CD4-positive, alpha-beta T cell (primary cell): Measurements from ENCODE around the gene STRN3. TPM values are rescaled to one million over a fixed set of nuclear protein-coding genes. Genes with fewer than 3 reads are reported as not detected.
"Not testable (repeated sequence)": the region's sequence is repeated elsewhere in the genome, so short reads cannot be mapped to it uniquely, and the experiment has no call there.

Source experiments
- ATAC-seq: fragments of 200-7000 bp; cut with Tn5 transposase; one replicate; pipeline ENCODE4 v1.10.0; 2022; ENCODE audit warnings: mild to moderate bottlenecking; ENCODE audit not compliant: poor library complexity
- CTCF ChIA-PET: fragments of 350-600 bp; sonication (Branson Sonifier 250); formaldehyde crosslinking; loops from one replicate; lab custom pipeline; 2021; ENCODE audit warnings: antibody characterized with exemption, inconsistent platforms; lab: Charles Lee
- POLR2A ChIA-PET: fragments of 350-600 bp; sonication (Branson Sonifier 250); formaldehyde crosslinking; loops from one replicate; lab custom pipeline; 2021; ENCODE audit warnings: antibody characterized with exemption, inconsistent platforms; lab: Charles Lee
- DNase-seq, 14 experiments: peaks; one replicate each; pipeline ENCODE4 v3.0.0-alpha.2; 2013 to 2020; ENCODE audit warnings: mixed read lengths in 2 of 14
- H3K27ac ChIP-seq, 2 donors: one replicate each; pipeline versions ENCODE4 v1.5.1 to v1.7.0; 2013; ENCODE audit warnings: low read length in 2 of 2, low read depth in 1 of 2, mild to moderate bottlenecking in 1 of 2
- H3K27me3 ChIP-seq, 2 experiments: 1 replicate in 1 of 2; 2 replicates in 1 of 2; pipeline versions ENCODE4 v1.6.1 to v1.7.0; 2013; ENCODE audit warnings: low read length in 2 of 2, control low read depth in 1 of 2, mild to moderate bottlenecking in 1 of 2, moderate library complexity in 1 of 2; ENCODE audit not compliant: insufficient read depth in 2 of 2, control insufficient read depth in 1 of 2
- H3K36me3 ChIP-seq: one replicate; pipeline ENCODE4 v1.6.1; 2013; ENCODE audit warnings: low read length, control low read depth; ENCODE audit not compliant: insufficient read depth
- H3K4me1 ChIP-seq: one replicate; pipeline ENCODE4 v1.6.1; 2013; ENCODE audit warnings: low read length, control low read depth; ENCODE audit not compliant: insufficient read depth
- H3K4me3 ChIP-seq: one replicate; pipeline ENCODE4 v1.5.1; 2013; ENCODE audit warnings: mild to moderate bottlenecking, low read length, moderate library complexity
- H3K9me3 ChIP-seq, 2 experiments: 1 replicate in 1 of 2; 2 replicates in 1 of 2; pipeline versions ENCODE4 v1.6.1 to v1.7.0; 2013; ENCODE audit warnings: low read length in 2 of 2, mild to moderate bottlenecking in 2 of 2, control low read depth in 1 of 2, moderate library complexity in 1 of 2; ENCODE audit not compliant: control insufficient read depth in 1 of 2, insufficient read depth in 1 of 2
- H3K27ac Mint-ChIP-seq: one replicate; pipeline ENCODE4 v1.8.0; 2020; ENCODE audit warnings: mixed read lengths
- H3K27me3 Mint-ChIP-seq: one replicate; pipeline ENCODE4 v1.8.0; 2021; ENCODE audit warnings: mixed read lengths
- H3K36me3 Mint-ChIP-seq: one replicate; pipeline ENCODE4 v1.8.0; 2021; ENCODE audit warnings: low read depth, mixed read lengths
- H3K4me1 Mint-ChIP-seq: one replicate; pipeline ENCODE4 v1.8.0; 2021; ENCODE audit warnings: low read depth, mixed read lengths
- H3K4me3 Mint-ChIP-seq: one replicate; pipeline ENCODE4 v1.8.0; 2020; ENCODE audit warnings: mild to moderate bottlenecking, mixed read lengths
- H3K9me3 Mint-ChIP-seq: one replicate; pipeline ENCODE4 v1.8.0; 2020; ENCODE audit warnings: mixed read lengths
- intact Hi-C, 2 experiments: fragments of 100-400 bp; cut with DNase I in 1 of 2; cut with micrococcal nuclease in 1 of 2; formaldehyde crosslinking; loops; one replicate each; pipeline versions ENCODE4 v1.15.1 to v1.9.0; 2023 to 2025; cut with DNase I, micrococcal nuclease
- total RNA-seq, 174 experiments: library from RNA in 2 of 174; stranded (reverse) in 2 of 174; gene quantifications; one replicate each; pipeline ENCODE4 v1.2.3 and lab custom pipeline; 2021 to 2026
- TF ChIP-seq, protein P1 (sequence below): fragments of 200-600 bp; IDR thresholded peaks from one replicate; pipeline ENCODE4 v1.8.0; 2022; ENCODE audit warnings: antibody characterized with exemption, mild to moderate bottlenecking

Gene STRN3
- total RNA-seq, 2 experiments from 2014 or later: 15.1 to 16.9 TPM

DNA sequence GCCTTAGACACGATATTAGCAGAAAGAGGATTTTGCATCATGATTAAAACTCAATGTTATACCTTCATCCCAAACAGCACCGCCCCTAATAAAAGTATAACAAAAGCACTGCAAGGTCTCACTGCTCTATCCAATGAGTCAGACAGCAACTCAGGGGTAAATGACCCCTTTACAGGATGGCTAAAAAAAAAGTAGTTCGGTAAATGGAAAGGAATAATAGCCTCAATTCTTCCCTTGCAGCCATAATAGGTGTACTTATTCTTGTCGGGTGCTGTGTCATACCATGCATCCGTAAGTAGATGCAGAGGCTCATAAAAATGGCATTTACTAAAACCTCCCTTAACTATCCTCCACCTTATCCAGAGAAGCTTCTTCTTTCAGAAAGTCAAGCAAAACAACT lies 54.6 kb downstream of the STRN3 start:
- Histone ChIP-seq H3K36me3 (peaks cover 4% of the 10 kb centered on the region), H3K9me3 (peaks cover 4 to 15% of the 10 kb centered on the region in 2 experiments), H3K4me1 (peaks cover 11% of the 10 kb centered on the region), H3K27ac (no peak overlapping the region), H3K4me3 (no peak overlapping the region), H3K27me3 (no peaks in the 10 kb centered on the region)
- TF ChIP-seq, protein P1, sequence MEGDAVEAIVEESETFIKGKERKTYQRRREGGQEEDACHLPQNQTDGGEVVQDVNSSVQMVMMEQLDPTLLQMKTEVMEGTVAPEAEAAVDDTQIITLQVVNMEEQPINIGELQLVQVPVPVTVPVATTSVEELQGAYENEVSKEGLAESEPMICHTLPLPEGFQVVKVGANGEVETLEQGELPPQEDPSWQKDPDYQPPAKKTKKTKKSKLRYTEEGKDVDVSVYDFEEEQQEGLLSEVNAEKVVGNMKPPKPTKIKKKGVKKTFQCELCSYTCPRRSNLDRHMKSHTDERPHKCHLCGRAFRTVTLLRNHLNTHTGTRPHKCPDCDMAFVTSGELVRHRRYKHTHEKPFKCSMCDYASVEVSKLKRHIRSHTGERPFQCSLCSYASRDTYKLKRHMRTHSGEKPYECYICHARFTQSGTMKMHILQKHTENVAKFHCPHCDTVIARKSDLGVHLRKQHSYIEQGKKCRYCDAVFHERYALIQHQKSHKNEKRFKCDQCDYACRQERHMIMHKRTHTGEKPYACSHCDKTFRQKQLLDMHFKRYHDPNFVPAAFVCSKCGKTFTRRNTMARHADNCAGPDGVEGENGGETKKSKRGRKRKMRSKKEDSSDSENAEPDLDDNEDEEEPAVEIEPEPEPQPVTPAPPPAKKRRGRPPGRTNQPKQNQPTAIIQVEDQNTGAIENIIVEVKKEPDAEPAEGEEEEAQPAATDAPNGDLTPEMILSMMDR: no peak
- no peak overlapping the region for H3K27ac Mint-ChIP-seq
- H3K4me3 Mint-ChIP-seq: no peak overlapping the region
- CTCF ChIA-PET: interaction anchor here (1.7 to 1.9 kb wide), 2 partner anchors 26 to 111 kb away, joined by 3 to 4 read pairs; no protein-coding TSS in a partner anchor
- no peaks in the 10 kb centered on the region for H3K27me3 Mint-ChIP-seq
- no peaks in the 10 kb centered on the region for H3K9me3 Mint-ChIP-seq
- peaks cover 31% of the 10 kb centered on the region for H3K36me3 Mint-ChIP-seq
- peaks cover 61% of the 10 kb centered on the region for H3K4me1 Mint-ChIP-seq
- ATAC-seq: no peak
- intact Hi-C loops: no loop called here
- POLR2A ChIA-PET: no interaction called here
- DNase-seq: no peak

DNA sequence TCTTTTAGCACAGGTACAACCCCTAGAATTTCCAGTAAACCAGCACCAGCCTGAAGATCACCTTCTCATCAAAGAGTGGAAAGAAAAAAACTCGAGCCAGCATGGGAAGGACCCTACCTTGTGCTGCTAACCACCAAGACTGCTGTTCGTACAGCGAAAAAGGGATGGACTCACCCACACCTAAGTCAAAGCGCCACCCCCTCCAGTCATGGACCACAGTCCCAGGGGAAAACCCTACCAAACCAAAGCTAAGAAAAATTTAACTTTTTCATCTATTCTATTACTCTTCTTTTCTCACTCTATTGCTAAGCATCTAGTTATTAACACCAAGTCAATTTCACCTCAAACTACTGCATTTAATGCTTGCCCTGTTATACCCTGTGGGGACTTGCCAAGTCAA lies 56.4 kb downstream of the STRN3 start:
- Mint-ChIP-seq H3K4me1 (peaks cover 57% of the 10 kb centered on the region), H3K36me3 (peaks cover 42% of the 10 kb centered on the region)
- intact Hi-C loops, ATAC-seq, DNase-seq, H3K27me3 Mint-ChIP-seq, H3K27ac ChIP-seq, H3K27me3 ChIP-seq, H3K36me3 ChIP-seq, H3K9me3 Mint-ChIP-seq, H3K27ac Mint-ChIP-seq, POLR2A ChIA-PET, H3K4me3 Mint-ChIP-seq, H3K4me3 ChIP-seq: not testable (repeated sequence)
- CTCF ChIA-PET: interaction anchor here (1.6 kb wide), 1 partner anchor 9 kb away, joined by 4 read pairs; no protein-coding TSS in a partner anchor
- Histone ChIP-seq H3K4me1 (peaks cover 11% of the 10 kb centered on the region), H3K9me3 (peaks cover 13 to 28% of the 10 kb centered on the region in 2 experiments)

DNA sequence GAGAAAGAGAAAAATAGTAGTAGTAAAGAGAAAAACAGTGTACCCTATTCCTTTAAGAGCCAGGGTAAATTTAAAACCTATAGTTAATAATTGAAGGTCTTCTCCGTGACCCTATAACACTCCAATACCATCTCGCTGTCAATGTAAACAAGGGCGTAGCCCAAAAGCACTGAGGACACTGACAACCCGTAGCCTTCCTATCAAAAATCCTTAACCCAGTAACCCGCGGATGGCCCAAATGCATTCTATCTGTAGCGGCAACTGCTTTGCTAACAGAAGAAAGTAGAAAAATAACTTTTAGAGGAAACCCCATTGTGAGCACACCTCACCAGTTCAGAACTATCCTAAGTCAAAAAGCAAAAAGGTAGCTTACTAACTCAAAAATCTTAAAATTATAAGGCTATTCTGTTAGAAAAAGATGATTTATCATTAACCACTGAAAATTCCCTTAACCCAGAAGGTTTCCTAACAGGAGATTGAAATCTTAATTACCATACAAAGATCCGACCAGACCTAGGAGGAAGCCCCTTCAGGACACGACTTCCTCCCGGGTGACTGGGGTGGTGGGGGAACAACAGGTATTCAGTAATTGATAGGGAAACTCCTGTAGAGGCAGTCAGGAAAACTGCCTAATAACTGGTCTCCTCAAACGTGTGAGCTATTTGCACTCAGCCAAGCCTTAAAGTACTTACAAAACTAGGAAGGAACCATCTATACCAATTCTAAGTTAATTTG lies 58.6 kb downstream of the STRN3 start:
- CTCF ChIA-PET: not testable (repeated sequence)
- H3K4me1 Mint-ChIP-seq: peaks cover 53% of the 10 kb centered on the region

DNA sequence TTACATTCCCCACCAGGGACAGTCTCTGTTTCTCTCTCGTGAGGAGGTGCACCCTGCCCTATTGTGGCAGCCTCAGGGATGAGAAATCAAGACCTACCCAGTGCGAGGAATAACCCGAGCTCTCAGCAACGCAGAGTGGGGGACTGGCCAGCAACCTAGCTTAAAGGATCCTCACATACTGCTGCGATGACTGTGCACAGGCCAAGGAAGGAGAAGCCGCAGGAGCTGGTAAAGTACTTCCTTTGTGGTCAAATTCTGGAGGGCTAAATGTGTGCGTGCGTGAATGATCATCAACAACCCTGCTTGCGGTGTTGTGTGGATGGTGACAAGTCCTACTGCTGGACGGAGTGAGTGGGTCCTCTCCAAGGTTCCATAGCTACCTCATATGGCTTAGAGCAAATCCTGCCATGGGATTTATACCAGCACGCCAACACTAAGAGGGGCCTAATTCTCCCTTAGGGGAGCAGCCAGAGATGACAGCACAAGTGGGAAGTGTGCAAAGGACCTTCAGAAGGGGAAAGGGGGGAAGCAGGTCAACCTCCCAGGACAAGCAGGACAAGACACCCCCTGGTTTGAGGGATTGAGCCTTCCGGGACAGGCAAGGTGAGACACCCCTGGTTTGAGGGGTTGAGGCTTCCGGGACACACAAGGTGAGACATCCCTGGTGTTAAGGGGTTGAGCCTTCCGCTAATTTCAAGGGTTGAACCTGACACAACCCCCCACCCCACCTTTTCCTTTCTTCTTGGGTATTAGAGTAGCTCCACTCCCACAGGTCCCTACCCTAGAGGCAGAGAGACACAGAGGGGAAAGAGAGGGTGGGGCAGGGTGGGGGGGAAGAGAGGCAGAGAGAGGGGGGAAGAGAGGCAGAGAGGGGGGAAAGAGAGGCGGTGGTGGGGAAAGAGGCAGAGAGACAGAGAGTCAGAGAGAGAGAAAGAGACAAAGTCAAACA lies 59.5 kb downstream of the STRN3 start:
- Histone ChIP-seq H3K27me3 (no peaks in the 10 kb centered on the region), H3K27ac (no peak overlapping the region), H3K36me3 (peaks cover 14% of the 10 kb centered on the region), H3K9me3 (peaks cover 13 to 28% of the 10 kb centered on the region in 2 experiments), H3K4me3 (no peak overlapping the region), H3K4me1 (peaks cover 5% of the 10 kb centered on the region)
- intact Hi-C loops: no loop called here
- Mint-ChIP-seq H3K4me3 (no peak overlapping the region), H3K36me3 (peaks cover 57% of the 10 kb centered on the region), H3K4me1 (peaks cover 47% of the 10 kb centered on the region), H3K27ac (no peak overlapping the region), H3K9me3 (peaks cover 10% of the 10 kb centered on the region), H3K27me3 (no peaks in the 10 kb centered on the region)
- TF ChIP-seq, protein P1: no peak
- ChIA-PET CTCF (no interaction called here), POLR2A (no interaction called here)
- ATAC-seq (no peak), DNase-seq (no peak)

More for the DNA sequence above, 58.6 kb downstream of the STRN3 start:
- ATAC-seq, DNase-seq, H3K4me3 Mint-ChIP-seq, H3K27me3 Mint-ChIP-seq, H3K27ac Mint-ChIP-seq, H3K27ac ChIP-seq, H3K27me3 ChIP-seq, H3K4me1 ChIP-seq, POLR2A ChIA-PET, H3K9me3 Mint-ChIP-seq, intact Hi-C loops, H3K4me3 ChIP-seq: not testable (repeated sequence)
- Histone ChIP-seq H3K36me3 (peaks cover 14% of the 10 kb centered on the region), H3K9me3 (peaks cover 13 to 28% of the 10 kb centered on the region in 2 experiments)
- H3K36me3 Mint-ChIP-seq: peaks cover 54% of the 10 kb centered on the region

DNA sequence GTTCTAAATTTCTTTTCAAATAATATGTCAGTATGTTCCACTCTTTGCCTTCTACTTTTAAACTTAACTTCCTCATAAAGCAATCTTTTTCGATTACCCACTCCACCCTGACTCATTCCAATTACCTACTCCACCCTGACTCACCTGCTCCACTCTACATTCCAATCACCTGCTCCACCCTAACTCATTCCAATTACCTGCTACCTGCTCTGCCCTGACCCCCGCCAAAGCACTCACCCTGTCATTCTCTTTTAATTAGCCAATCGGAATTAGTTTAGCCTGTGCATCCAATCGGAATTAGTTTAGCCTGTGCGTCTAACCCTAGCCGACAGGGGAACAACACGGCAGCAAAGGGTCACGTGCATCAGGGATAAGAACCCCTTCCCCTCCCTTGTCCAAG lies 60.3 kb downstream of the STRN3 start:
- intact Hi-C loops, H3K4me3 Mint-ChIP-seq, H3K27me3 Mint-ChIP-seq, H3K4me3 ChIP-seq, POLR2A ChIA-PET, CTCF ChIA-PET, H3K27me3 ChIP-seq, DNase-seq, H3K4me1 ChIP-seq, H3K27ac Mint-ChIP-seq, H3K27ac ChIP-seq, ATAC-seq, H3K9me3 Mint-ChIP-seq: not testable (repeated sequence)
- H3K4me1 Mint-ChIP-seq: peaks cover 48% of the 10 kb centered on the region
- H3K36me3 ChIP-seq: peaks cover 14% of the 10 kb centered on the region
- peaks cover 13 to 28% of the 10 kb centered on the region in 2 experiments for H3K9me3 ChIP-seq
- peaks cover 57% of the 10 kb centered on the region for H3K36me3 Mint-ChIP-seq
